ENCODE data around the gene TMEM130. TPM values are rescaled to one million over a fixed set of nuclear protein-coding genes. Genes with fewer than 3 reads are reported as not detected.

The TMEM130 gene
- total and polyA plus RNA-seq, 2 experiments from 2014 or later: 1.5 to 2.0 TPM

GRCh38 chr7:98877692-98878364 lies 8.0 kb upstream of the TMEM130 start:
- no peak for TF ChIP-seq ETS1 (IDR thresholded peaks at IDR 0.05)
- no peak for TF ChIP-seq ZNF331 (CRISPR knock-in tag; IDR thresholded peaks at IDR 0.05; ENCODE audit: low read depth)
- TF ChIP-seq EZH2phosphoT487 (IDR thresholded peaks at IDR 0.05; ENCODE audit: unreplicated experiment): no peak
- no peak for TF ChIP-seq CREB1 (CRISPR knock-in tag; IDR thresholded peaks at IDR 0.05; ENCODE audit: low read depth)
- no peak for TF ChIP-seq REST (IDR thresholded peaks at IDR 0.05; ENCODE audit: unreplicated experiment)
- no peak for TF ChIP-seq NANOG (IDR thresholded peaks at IDR 0.05; ENCODE audit: borderline replicate concordance)
- TF ChIP-seq CTCF (conservative IDR thresholded peaks at IDR 0.05; ENCODE audit: low read depth in 2 of 2): no peak
- no peak for TF ChIP-seq ZNF462 (CRISPR knock-in tag; IDR thresholded peaks at IDR 0.05)
- TF ChIP-seq POLR2AphosphoS5 (IDR thresholded peaks at IDR 0.05; ENCODE audit: low read depth): no peak
- TF ChIP-seq JUNB (IDR thresholded peaks at IDR 0.05; ENCODE audit: unreplicated experiment): no peak
- TF ChIP-seq EZH2 (IDR thresholded peaks at IDR 0.05; ENCODE audit: low read depth, unreplicated experiment): no peak
- no peak for TF ChIP-seq STAT1 (IDR thresholded peaks at IDR 0.05; ENCODE audit: unreplicated experiment)
- TF ChIP-seq ZNF114 (CRISPR knock-in tag; IDR thresholded peaks at IDR 0.05): no peak
- H3K27me3 Mint-ChIP-seq (ENCODE audit: insufficient read depth, low read depth, poor library complexity): peaks cover 5% of the 10 kb centered on the region
- Histone ChIP-seq H3F3A (replicated peaks; ENCODE audit: low read depth) (no peaks in the 10 kb centered on the region), H3K9me2 (ENCODE audit: insufficient read depth) (no peaks in the 10 kb centered on the region), H3K27me3 (ENCODE audit: insufficient read depth) (no peaks in the 10 kb centered on the region), H3K4me1 (ENCODE audit: insufficient read depth) (peaks cover 3% of the 10 kb centered on the region), H3K79me2 (replicated peaks; ENCODE audit: insufficient read depth) (peaks cover 23% of the 10 kb centered on the region), H3K27ac (ENCODE audit: low read depth) (no peak overlapping the region), H3K4me2 (peak overlapping the region; percentile 93), H2AFZ (peak overlapping the region; percentile 93), H4K20me1 (replicated peaks; ENCODE audit: insufficient read depth) (peaks cover 8% of the 10 kb centered on the region; the same call in 1 of the 2 replicates), H3K36me3 (ENCODE audit: insufficient read depth) (peaks cover 13% of the 10 kb centered on the region), H3K4me3 (peak overlapping the region; percentile 92)
- peak; percentile 21 for DNase-seq (ENCODE audit: low spot score)
- peak; percentile 5; the same call in 2 of the 3 replicates for ATAC-seq
- H3K4me1 Mint-ChIP-seq: peaks cover 11% of the 10 kb centered on the region; the same call in 2 of the 3 replicates
- H3K27ac Mint-ChIP-seq: no peak overlapping the region
- H3K36me3 Mint-ChIP-seq (ENCODE audit: low read depth): peaks cover 23% of the 10 kb centered on the region
- H3K4me3 Mint-ChIP-seq: peak overlapping the region; percentile 58
- H3K9me3 Mint-ChIP-seq: no peaks in the 10 kb centered on the region
